PC-3 (cell line): ENCODE results near the gene SMAP1. TPM values are rescaled to one million over a fixed set of nuclear protein-coding genes. Genes with fewer than 3 reads are reported as not detected.

Experiments
- ATAC-seq: fragments of 200-7000 bp; cut with Tn5 transposase; 2 replicates; pipeline ENCODE4 v1.9.1; 2020; ENCODE audit warnings: mild to moderate bottlenecking, moderate library complexity
- BruUV-seq: library from RNA; stranded (reverse); fragments of 400-500 nt; replicated peaks from 2 replicates; lab custom pipeline; 2021; lab: Mats Ljungman, UMichigan
- CTCF ChIA-PET: fragments of 300-600 bp; sonication (Branson Sonifier 250); formaldehyde crosslinking; loops from one replicate; lab custom pipeline; 2022; ENCODE audit warnings: antibody characterized with exemption; lab: Charles Lee
- POLR2A ChIA-PET: fragments of 300-600 bp; sonication (Branson Sonifier 250); formaldehyde crosslinking; loops from one replicate; lab custom pipeline; 2022; ENCODE audit warnings: antibody characterized with exemption; ENCODE audit not compliant: unreplicated experiment; lab: Charles Lee
- DNase-seq: peaks from one replicate; pipeline ENCODE4 v3.0.0-alpha.2; 2015
- H2AFZ ChIP-seq: fragments of 300-600 bp; sonication (generic); 2 replicates; pipeline ENCODE4 v1.6.0; 2016; ENCODE audit warnings: antibody characterized with exemption, low read length
- H3F3A ChIP-seq: fragments of 300-600 bp; sonication (generic); one replicate; pipeline ENCODE4 v1.6.0; 2017; ENCODE audit warnings: antibody characterized with exemption, low read length, control low read depth, mild to moderate bottlenecking; ENCODE audit not compliant: unreplicated experiment
- H3K27ac ChIP-seq: fragments of 300-600 bp; sonication (generic); 2 replicates; pipeline ENCODE4 v1.5.1; 2016; ENCODE audit warnings: mild to moderate bottlenecking, low read length
- H3K27me3 ChIP-seq: fragments of 300-600 bp; sonication (generic); 2 replicates; pipeline ENCODE4 v1.6.1; 2016; ENCODE audit warnings: low read length, mixed read lengths
- H3K36me3 ChIP-seq: fragments of 300-600 bp; sonication (generic); 2 replicates; pipeline ENCODE4 v1.6.1; 2016; ENCODE audit warnings: low read depth, mixed run types, low read length, mixed read lengths
- H3K4me1 ChIP-seq: fragments of 300-600 bp; sonication (generic); 2 replicates; pipeline ENCODE4 v1.5.1; 2016; ENCODE audit warnings: low read length; ENCODE audit not compliant: insufficient read depth
- H3K4me2 ChIP-seq: fragments of 300-600 bp; sonication (generic); 2 replicates; pipeline ENCODE4 v1.6.0; 2016; ENCODE audit warnings: low read length
- H3K4me3 ChIP-seq: fragments of 300-600 bp; sonication (generic); 2 replicates; pipeline ENCODE4 v1.5.1; 2016; ENCODE audit warnings: mild to moderate bottlenecking, low read length, mixed read lengths
- H3K79me2 ChIP-seq: fragments of 300-600 bp; sonication (generic); 2 replicates; pipeline ENCODE4 v1.6.1; 2017; ENCODE audit warnings: low read length, mixed read lengths
- H3K9ac ChIP-seq: fragments of 300-600 bp; sonication (generic); 2 replicates; pipeline ENCODE4 v1.6.0; 2016; ENCODE audit warnings: mild to moderate bottlenecking, low read length
- H3K9me2 ChIP-seq: fragments of 300-600 bp; sonication (generic); replicated peaks from 2 replicates; pipeline ENCODE4 v1.6.1; 2016; ENCODE audit warnings: mixed run types, low read length, mixed read lengths
- H3K9me3 ChIP-seq: fragments of 300-600 bp; sonication (generic); 2 replicates; pipeline ENCODE4 v1.6.1; 2016; ENCODE audit warnings: low read length, mixed read lengths
- H4K20me1 ChIP-seq: fragments of 300-600 bp; sonication (generic); 2 replicates; pipeline ENCODE4 v1.6.1; 2016; ENCODE audit warnings: low read length, mixed read lengths
- EZH2 ChIP-seq: fragments of 300-600 bp; sonication (generic); IDR thresholded peaks from one replicate; pipeline ENCODE4 v1.6.1; 2017; ENCODE audit warnings: antibody characterized with exemption, mild to moderate bottlenecking, low read length; ENCODE audit not compliant: unreplicated experiment
- EZH2phosphoT487 ChIP-seq: fragments of 300-600 bp; sonication (generic); IDR thresholded peaks from 2 replicates; pipeline ENCODE4 v1.6.1; 2018; ENCODE audit warnings: mild to moderate bottlenecking, antibody characterized with exemption, low read length, borderline replicate concordance
- intact Hi-C: fragments of 100-400 bp; cut with micrococcal nuclease; formaldehyde crosslinking; loops from 2 replicates; pipeline ENCODE4 v1.9.0; 2023
- total RNA-seq: library from RNA; depleted of rRNA; stranded (reverse); fragments of >200 nt; gene quantifications from 2 replicates; pipeline ENCODE4 v1.2.3, GENCODE V29; 2014
- TF ChIP-seq, protein P1 (sequence below): fragments of 300-600 bp; sonication (generic); conservative IDR thresholded peaks from 2 replicates; pipeline ENCODE4 v1.5.1; 2017; ENCODE audit warnings: antibody characterized with exemption, low read depth, mild to moderate bottlenecking, low read length

The SMAP1 gene
- total RNA-seq, 1 experiment from 2014 or later = 15.7 TPM

GRCh38 chr6:70622461-70622860 is 45.2 kb upstream of the SMAP1 start:
- H3K9me2 ChIP-seq = no peaks in the 10 kb centered on the region
- no peak overlapping the region for H3K4me3 ChIP-seq
- DNase-seq (no peak), ATAC-seq (no peak)
- H3K4me2 ChIP-seq = no peak overlapping the region
- intact Hi-C loops = no loop called here
- POLR2A ChIA-PET = no interaction called here
- no peak overlapping the region for H3K27ac ChIP-seq
- no peaks in the 10 kb centered on the region for H3K79me2 ChIP-seq
- H3K9ac ChIP-seq = no peak overlapping the region
- no peaks in the 10 kb centered on the region for H3F3A ChIP-seq
- no peaks in the 10 kb centered on the region for H3K9me3 ChIP-seq
- no peaks in the 10 kb centered on the region for H4K20me1 ChIP-seq
- no peaks in the 10 kb centered on the region for H3K4me1 ChIP-seq
- CTCF ChIA-PET = no interaction called here
- H2AFZ ChIP-seq = no peak overlapping the region
- no peaks in the 10 kb centered on the region for H3K36me3 ChIP-seq
- TF ChIP-seq, protein P1, sequence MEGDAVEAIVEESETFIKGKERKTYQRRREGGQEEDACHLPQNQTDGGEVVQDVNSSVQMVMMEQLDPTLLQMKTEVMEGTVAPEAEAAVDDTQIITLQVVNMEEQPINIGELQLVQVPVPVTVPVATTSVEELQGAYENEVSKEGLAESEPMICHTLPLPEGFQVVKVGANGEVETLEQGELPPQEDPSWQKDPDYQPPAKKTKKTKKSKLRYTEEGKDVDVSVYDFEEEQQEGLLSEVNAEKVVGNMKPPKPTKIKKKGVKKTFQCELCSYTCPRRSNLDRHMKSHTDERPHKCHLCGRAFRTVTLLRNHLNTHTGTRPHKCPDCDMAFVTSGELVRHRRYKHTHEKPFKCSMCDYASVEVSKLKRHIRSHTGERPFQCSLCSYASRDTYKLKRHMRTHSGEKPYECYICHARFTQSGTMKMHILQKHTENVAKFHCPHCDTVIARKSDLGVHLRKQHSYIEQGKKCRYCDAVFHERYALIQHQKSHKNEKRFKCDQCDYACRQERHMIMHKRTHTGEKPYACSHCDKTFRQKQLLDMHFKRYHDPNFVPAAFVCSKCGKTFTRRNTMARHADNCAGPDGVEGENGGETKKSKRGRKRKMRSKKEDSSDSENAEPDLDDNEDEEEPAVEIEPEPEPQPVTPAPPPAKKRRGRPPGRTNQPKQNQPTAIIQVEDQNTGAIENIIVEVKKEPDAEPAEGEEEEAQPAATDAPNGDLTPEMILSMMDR = no peak
- TF ChIP-seq EZH2phosphoT487 (no peak), EZH2 (no peak)
- BruUV-seq = no TSS peak
- H3K27me3 ChIP-seq = no peaks in the 10 kb centered on the region

DNA sequence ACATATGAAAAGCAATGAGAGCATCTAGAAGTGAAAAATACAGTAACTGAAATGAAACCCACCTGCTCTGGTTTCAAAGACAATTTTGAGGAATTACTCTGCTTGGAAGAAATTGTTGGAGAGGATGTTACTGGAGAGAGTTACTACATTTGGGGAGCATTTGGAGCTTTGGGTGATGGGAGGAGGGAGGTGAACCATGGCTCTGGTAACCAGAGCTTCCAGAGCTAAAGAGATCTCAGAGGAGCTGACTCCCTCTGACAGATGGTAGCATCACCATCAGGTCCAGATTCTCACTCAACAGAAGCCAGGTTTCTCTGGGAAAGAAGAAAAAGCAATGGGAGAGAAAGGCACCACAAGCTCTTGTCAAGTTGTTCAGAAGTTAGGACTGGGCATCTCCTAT is 42.2 kb upstream of the SMAP1 start:
- no peak for ATAC-seq
- Histone ChIP-seq H3K27ac (no peak overlapping the region), H3K9me2 (no peaks in the 10 kb centered on the region), H3K27me3 (no peaks in the 10 kb centered on the region), H3K36me3 (no peaks in the 10 kb centered on the region), H2AFZ (no peak overlapping the region), H3F3A (no peaks in the 10 kb centered on the region), H3K4me3 (no peak overlapping the region), H3K9ac (no peak overlapping the region), H3K4me2 (no peak overlapping the region), H3K79me2 (no peaks in the 10 kb centered on the region), H4K20me1 (no peaks in the 10 kb centered on the region), H3K9me3 (no peaks in the 10 kb centered on the region), H3K4me1 (no peaks in the 10 kb centered on the region)
- intact Hi-C loops = no loop called here
- no peak for DNase-seq
- ChIA-PET CTCF (no interaction called here), POLR2A (interaction anchor here (0.6 kb wide), 1 partner anchor 42 kb away, joined by 3 read pairs; no protein-coding TSS in a partner anchor)
- no TSS peak for BruUV-seq
- TF ChIP-seq EZH2phosphoT487 (no peak), EZH2 (no peak)
- TF ChIP-seq, protein P1 = no peak

DNA sequence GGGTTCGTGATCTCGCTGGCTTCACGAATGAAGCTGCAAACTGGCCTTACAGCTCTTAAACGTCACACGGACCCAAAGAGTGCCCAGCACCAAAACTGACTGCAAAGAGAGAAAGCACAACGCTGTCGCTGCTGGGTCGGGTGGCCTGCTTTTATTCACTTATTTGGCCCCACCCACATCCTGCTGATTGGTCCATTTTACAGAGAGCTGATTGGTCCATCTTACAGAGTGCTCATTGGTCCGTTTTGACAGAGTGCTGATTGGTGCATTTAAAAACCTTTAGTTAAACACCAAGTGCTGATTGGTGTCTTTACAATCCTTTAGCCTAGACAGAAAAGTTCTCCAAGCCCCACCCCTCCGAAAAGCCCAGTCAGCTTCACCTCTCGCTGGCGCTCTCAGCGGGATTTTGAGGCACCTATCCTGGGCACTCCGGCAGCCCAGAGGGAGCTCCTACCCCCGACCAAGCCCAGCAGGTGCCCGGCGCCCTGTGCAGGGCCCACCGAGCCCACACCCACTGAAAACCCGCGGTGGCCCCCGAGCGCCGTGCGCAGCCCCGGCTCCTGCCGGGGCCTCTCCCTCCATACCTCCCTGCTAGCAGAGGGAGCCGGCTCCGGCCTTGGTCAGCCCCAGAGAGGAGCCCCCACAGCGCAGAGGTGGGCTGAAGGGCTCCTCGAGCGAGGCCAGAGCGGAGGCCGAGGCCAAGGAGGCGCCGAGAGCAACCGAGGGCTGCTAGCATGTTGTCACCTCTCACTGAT is 40.0 kb upstream of the SMAP1 start:
- Histone ChIP-seq H3K27me3 (no peaks in the 10 kb centered on the region), H4K20me1 (no peaks in the 10 kb centered on the region), H3K79me2 (no peaks in the 10 kb centered on the region), H3K9me3 (no peaks in the 10 kb centered on the region), H3K9me2 (no peaks in the 10 kb centered on the region), H3K27ac (no peak overlapping the region), H3K36me3 (no peaks in the 10 kb centered on the region), H3K4me2 (no peak overlapping the region), H3K4me1 (no peaks in the 10 kb centered on the region), H3K4me3 (no peak overlapping the region), H3F3A (no peaks in the 10 kb centered on the region), H3K9ac (no peak overlapping the region), H2AFZ (no peak overlapping the region)
- ChIA-PET CTCF (no interaction called here), POLR2A (no interaction called here)
- DNase-seq = no peak
- ATAC-seq = no peak
- no TSS peak for BruUV-seq
- TF ChIP-seq, protein P1 = no peak
- no peak for TF ChIP-seq EZH2phosphoT487
- TF ChIP-seq EZH2 = no peak
- intact Hi-C loops = no loop called here
